Smooth muscle cell (in vitro differentiated cells): ENCODE results near the gene TSEN54. TPM values are rescaled to one million over a fixed set of nuclear protein-coding genes. Genes with fewer than 3 reads are reported as not detected.

Experiments
- DNase-seq: peaks from one replicate; lab custom pipeline; 2025; ENCODE audit not compliant: unreplicated experiment; lab: John Stamatoyannopoulos, UW
- H2AFZ ChIP-seq: fragments of 200-600 bp; sonication (generic); 2 replicates; pipeline ENCODE4 v1.6.0; 2016; ENCODE audit warnings: antibody characterized with exemption, low read depth, mild to moderate bottlenecking
- H3F3A ChIP-seq: fragments of 200-600 bp; sonication (generic); 2 replicates; pipeline ENCODE4 v1.6.0; 2017; ENCODE audit warnings: antibody characterized with exemption, low read depth
- H3K27ac ChIP-seq: fragments of 200-600 bp; sonication (generic); 2 replicates; pipeline ENCODE4 v1.5.1; 2016; ENCODE audit warnings: low read depth, mild to moderate bottlenecking
- H3K27me3 ChIP-seq: fragments of 200-600 bp; sonication (generic); 2 replicates; pipeline ENCODE4 v1.6.1; 2016; ENCODE audit warnings: low read depth, mild to moderate bottlenecking
- H3K36me3 ChIP-seq: fragments of 200-600 bp; sonication (generic); 2 replicates; pipeline ENCODE4 v1.5.1; 2016; ENCODE audit warnings: low read depth
- H3K4me1 ChIP-seq: fragments of 200-600 bp; sonication (generic); 2 replicates; pipeline ENCODE4 v1.5.1; 2016; ENCODE audit warnings: low read depth
- H3K4me2 ChIP-seq: fragments of 200-600 bp; sonication (generic); 2 replicates; pipeline ENCODE4 v1.6.0; 2016; ENCODE audit warnings: mild to moderate bottlenecking
- H3K4me3 ChIP-seq: fragments of 200-600 bp; sonication (generic); 2 replicates; pipeline ENCODE4 v1.5.1; 2016; ENCODE audit warnings: mild to moderate bottlenecking
- H3K79me2 ChIP-seq: fragments of 200-600 bp; sonication (generic); 2 replicates; pipeline ENCODE4 v1.6.0; 2016; ENCODE audit warnings: low read depth, mild to moderate bottlenecking
- H3K9ac ChIP-seq: fragments of 200-600 bp; sonication (generic); 2 replicates; pipeline ENCODE4 v1.6.0; 2016; ENCODE audit warnings: low read depth
- H3K9me3 ChIP-seq: fragments of 200-600 bp; sonication (generic); replicated peaks from 2 replicates; pipeline ENCODE4 v1.5.1; 2016; ENCODE audit warnings: low read depth
- H4K20me1 ChIP-seq: fragments of 200-600 bp; sonication (generic); 2 replicates; pipeline ENCODE4 v1.6.0; 2016; ENCODE audit warnings: low read depth
- WGBS: methylation state at CpG from one replicate; pipeline ENCODE4 v1.1.7; 2016; ENCODE audit warnings: low lambda C conversion rate; 5-methylcytosine and 5-hydroxymethylcytosine counted together
- polyA plus RNA-seq: library from polyadenylated mRNA; unstranded; fragments of >200 nt; fragmentation: Nextera tagmentation; extraction: Ambion mirVana; gene quantifications from 2 replicates; pipeline ENCODE4 v1.2.1, GENCODE V29; 2016
- total RNA-seq: library from RNA; depleted of rRNA; stranded (reverse); fragments of >200 nt; gene quantifications from 2 replicates; pipeline ENCODE4 v1.2.3, GENCODE V29; 2014
- TF ChIP-seq, protein P1 (sequence below): fragments of 200-600 bp; sonication (generic); IDR thresholded peaks from 2 replicates; pipeline ENCODE4 v1.5.1; 2017; ENCODE audit warnings: borderline replicate concordance, mild to moderate bottlenecking, antibody characterized with exemption; ENCODE audit not compliant: insufficient read depth, poor library complexity, severe bottlenecking

TSEN54 gene
- total and polyA plus RNA-seq, 2 experiments from 2014 or later: 15.1 TPM

DNA sequence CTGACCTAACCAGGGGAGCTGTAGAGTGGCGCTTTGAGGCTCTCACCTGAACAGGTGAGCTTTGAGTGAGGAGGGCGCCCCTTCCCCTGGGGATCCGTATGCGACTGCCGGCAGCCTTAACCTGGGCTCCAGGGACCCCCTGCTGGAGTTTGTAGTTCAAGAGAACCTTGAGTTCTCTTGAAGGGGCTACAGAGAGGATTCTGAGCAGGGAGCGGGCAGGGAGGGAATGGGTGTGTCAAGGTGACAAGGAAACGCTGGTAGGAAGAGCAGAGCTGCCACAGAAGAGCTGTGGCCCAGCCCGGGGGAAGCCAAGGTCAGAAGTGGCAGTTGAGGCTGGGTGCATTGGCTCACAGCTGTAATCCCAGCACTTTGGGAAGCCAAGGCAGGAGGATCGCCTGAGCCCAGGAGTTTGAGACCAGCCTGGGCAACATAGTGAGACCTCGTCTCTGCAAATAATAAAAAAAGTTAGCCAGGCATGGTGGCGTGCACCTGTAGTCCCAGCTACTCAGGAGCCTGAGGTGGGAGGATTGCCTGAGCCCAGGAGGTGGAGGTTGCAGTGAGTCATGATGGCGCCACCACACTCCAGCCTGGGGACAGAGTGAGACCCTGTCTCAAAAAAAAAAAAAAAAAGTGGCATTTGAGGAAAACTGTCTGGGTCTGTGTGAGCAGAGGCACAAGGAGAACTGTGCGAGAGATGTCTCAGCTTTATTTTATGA lies 10.4 kb downstream of the TSEN54 start:
- Histone ChIP-seq H3F3A (peaks cover 15% of the 10 kb centered on the region), H2AFZ (no peak overlapping the region), H3K4me3 (peak overlapping the region; percentile 85), H4K20me1 (no peaks in the 10 kb centered on the region), H3K79me2 (no peaks in the 10 kb centered on the region), H3K36me3 (no peaks in the 10 kb centered on the region), H3K9ac (no peak overlapping the region), H3K27ac (no peak overlapping the region), H3K4me1 (peaks cover 5% of the 10 kb centered on the region), H3K9me3 (no peaks in the 10 kb centered on the region), H3K27me3 (peaks cover 7% of the 10 kb centered on the region), H3K4me2 (peak overlapping the region; percentile 98)
- WGBS: 40% methylated on average over 13 of the region's 13 CpGs
- TF ChIP-seq, protein P1, sequence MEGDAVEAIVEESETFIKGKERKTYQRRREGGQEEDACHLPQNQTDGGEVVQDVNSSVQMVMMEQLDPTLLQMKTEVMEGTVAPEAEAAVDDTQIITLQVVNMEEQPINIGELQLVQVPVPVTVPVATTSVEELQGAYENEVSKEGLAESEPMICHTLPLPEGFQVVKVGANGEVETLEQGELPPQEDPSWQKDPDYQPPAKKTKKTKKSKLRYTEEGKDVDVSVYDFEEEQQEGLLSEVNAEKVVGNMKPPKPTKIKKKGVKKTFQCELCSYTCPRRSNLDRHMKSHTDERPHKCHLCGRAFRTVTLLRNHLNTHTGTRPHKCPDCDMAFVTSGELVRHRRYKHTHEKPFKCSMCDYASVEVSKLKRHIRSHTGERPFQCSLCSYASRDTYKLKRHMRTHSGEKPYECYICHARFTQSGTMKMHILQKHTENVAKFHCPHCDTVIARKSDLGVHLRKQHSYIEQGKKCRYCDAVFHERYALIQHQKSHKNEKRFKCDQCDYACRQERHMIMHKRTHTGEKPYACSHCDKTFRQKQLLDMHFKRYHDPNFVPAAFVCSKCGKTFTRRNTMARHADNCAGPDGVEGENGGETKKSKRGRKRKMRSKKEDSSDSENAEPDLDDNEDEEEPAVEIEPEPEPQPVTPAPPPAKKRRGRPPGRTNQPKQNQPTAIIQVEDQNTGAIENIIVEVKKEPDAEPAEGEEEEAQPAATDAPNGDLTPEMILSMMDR: no peak
- DNase-seq: no peak

DNA sequence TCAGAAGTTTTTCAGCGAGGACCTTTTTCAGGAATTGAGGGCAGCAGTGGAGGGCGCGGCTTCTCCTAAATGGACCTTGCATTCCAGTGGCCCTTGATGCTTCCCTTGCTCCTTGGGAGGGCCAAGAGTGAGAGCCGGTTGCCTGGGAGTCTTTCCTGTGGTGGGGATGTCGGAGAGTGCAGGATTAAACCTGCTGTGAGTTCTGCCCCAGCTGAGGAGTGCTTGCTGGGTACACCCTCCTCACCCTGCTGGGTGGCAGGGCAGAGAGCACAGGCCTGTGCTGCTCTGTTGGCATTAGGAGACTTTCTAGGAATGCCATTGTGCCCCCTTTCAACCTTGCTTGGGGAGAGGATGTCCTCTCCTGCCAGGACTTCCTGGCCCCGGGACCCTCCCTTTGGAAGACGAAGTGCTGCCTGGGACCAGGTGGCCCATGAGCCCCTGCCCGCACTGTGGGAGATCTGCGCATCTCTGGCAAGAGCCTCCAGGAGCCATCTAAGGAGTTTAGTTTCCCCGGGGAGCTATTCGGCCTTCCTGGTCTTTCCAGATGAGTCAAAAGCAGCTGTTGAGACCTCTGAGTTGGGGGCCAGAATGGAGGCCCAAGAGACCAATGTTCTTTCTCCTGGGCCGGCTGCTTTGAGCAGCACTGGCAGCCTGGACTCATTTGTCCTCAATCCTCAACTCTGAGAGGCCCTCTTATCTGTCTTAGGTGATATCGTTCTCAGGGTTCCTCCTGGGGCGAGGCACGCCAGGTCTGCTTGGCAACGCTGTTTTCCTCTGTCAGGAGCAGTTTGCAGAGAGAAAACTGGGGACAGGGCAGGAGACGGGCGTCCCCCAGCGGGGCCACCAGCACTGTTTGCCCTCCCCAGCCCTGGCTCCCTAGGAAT lies 14.8 kb downstream of the TSEN54 start:
- peaks cover 5% of the 10 kb centered on the region for H3K4me1 ChIP-seq
- no peak for DNase-seq
- peaks cover 5% of the 10 kb centered on the region for H3K27me3 ChIP-seq
- H3K4me3 ChIP-seq: no peak overlapping the region
- WGBS: 92% methylated on average over 19 of the region's 19 CpGs
- H4K20me1 ChIP-seq: no peaks in the 10 kb centered on the region
- no peak overlapping the region for H3K9ac ChIP-seq
- peak overlapping the region; percentile 64 for H3K27ac ChIP-seq
- H3K9me3 ChIP-seq: no peaks in the 10 kb centered on the region
- H3K4me2 ChIP-seq: no peak overlapping the region
- H2AFZ ChIP-seq: no peak overlapping the region
- H3F3A ChIP-seq: peaks cover 4% of the 10 kb centered on the region
- TF ChIP-seq, protein P1: no peak
- H3K79me2 ChIP-seq: no peaks in the 10 kb centered on the region
- no peaks in the 10 kb centered on the region for H3K36me3 ChIP-seq

DNA sequence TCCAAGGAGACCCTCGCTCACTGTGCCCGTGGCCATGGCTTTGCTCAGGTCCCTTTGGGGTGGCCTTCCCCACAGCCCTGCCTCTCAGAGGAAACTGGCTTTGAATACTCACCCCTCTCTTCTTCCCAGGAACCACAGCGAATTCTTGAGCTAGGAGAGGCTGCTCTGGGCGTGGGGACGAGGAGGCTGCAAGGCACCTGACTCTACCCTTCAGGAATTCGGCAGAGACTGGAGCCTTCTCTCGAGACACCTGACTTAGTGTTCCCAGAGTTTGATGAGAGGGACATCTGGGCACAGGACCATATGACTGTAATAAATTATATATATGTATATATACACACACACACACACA lies 15.4 kb downstream of the TSEN54 start:
- TF ChIP-seq, protein P1: no peak
- H2AFZ ChIP-seq: no peak overlapping the region
- no peaks in the 10 kb centered on the region for H3K27me3 ChIP-seq
- 72% methylated on average over 7 of the region's 7 CpGs for WGBS
- no peak for DNase-seq
- H3K4me2 ChIP-seq: no peak overlapping the region
- no peak overlapping the region for H3K9ac ChIP-seq
- no peaks in the 10 kb centered on the region for H3K36me3 ChIP-seq
- peak overlapping the region; percentile 64 for H3K27ac ChIP-seq
- no peaks in the 10 kb centered on the region for H4K20me1 ChIP-seq
- no peaks in the 10 kb centered on the region for H3K4me1 ChIP-seq
- H3F3A ChIP-seq: no peaks in the 10 kb centered on the region
- H3K79me2 ChIP-seq: no peaks in the 10 kb centered on the region
- H3K9me3 ChIP-seq: no peaks in the 10 kb centered on the region
- no peak overlapping the region for H3K4me3 ChIP-seq
